H1 (cell line): ENCODE results near the gene KIF21A.

ENCODE experiments used
- CHD2 ChIP-seq: IDR thresholded peaks from 2 replicates; pipeline ENCODE4 v1.6.1; 2012; ENCODE audit warnings: low read length, improper control_type of control experiment
- EGR1 ChIP-seq: IDR thresholded peaks from 2 replicates; pipeline ENCODE4 v1.6.1; 2011; ENCODE audit warnings: low read depth, low read length, borderline replicate concordance
- EP300 ChIP-seq, 2 experiments: IDR thresholded peaks; 1 replicate in 1 of 2; 2 replicates in 1 of 2; pipeline ENCODE4 v1.6.1; 2011 to 2012; ENCODE audit warnings: low read depth in 2 of 2, low read length in 2 of 2, mild to moderate bottlenecking in 2 of 2, borderline replicate concordance in 1 of 2, inconsistent platforms in 1 of 2, moderate library complexity in 1 of 2
- EZH2 ChIP-seq: fragments of 200-600 bp; sonication (generic); IDR thresholded peaks from 2 replicates; pipeline ENCODE4 v1.7.1; 2012; ENCODE audit warnings: low read depth, mild to moderate bottlenecking, moderate library complexity, low read length, inconsistent platforms; ENCODE audit not compliant: severe bottlenecking
- POLR2A ChIP-seq, 2 experiments: IDR thresholded peaks; 1 replicate in 1 of 2; 2 replicates in 1 of 2; pipeline ENCODE4 v1.6.1; 2011; ENCODE audit warnings: low read depth in 2 of 2, low read length in 2 of 2, mild to moderate bottlenecking in 2 of 2; ENCODE audit errors: control extremely low read depth in 1 of 2
- RFX5 ChIP-seq: IDR thresholded peaks from 2 replicates; pipeline ENCODE4 v1.6.1; 2011; ENCODE audit warnings: low read depth, low read length, improper control_type of control experiment, borderline replicate concordance
- RNF2 ChIP-seq: fragments of 200-900, 300-1000 bp; sonication (generic); IDR thresholded peaks from 2 replicates; pipeline ENCODE4 v1.7.1; 2016; ENCODE audit warnings: borderline replicate concordance, low read depth, mild to moderate bottlenecking, antibody characterized with exemption, low read length; ENCODE audit not compliant: poor library complexity, severe bottlenecking; ENCODE audit errors: missing control alignments
- TAF1 ChIP-seq: IDR thresholded peaks from 2 replicates; pipeline ENCODE4 v1.6.1; 2011; ENCODE audit warnings: mild to moderate bottlenecking, low read depth, low read length
- YY1 ChIP-seq: IDR thresholded peaks from 2 replicates; pipeline ENCODE4 v1.6.1; 2011; ENCODE audit warnings: low read depth, mild to moderate bottlenecking, low read length
- TF ChIP-seq, protein P1 (sequence below), 3 experiments: IDR thresholded peaks; 1 replicate in 2 of 3; 2 replicates in 1 of 3; pipeline versions ENCODE4 v1.5.1 to v1.6.1; 2011; ENCODE audit warnings: low read length in 3 of 3, mild to moderate bottlenecking in 3 of 3, inconsistent platforms in 2 of 3, low read depth in 1 of 3, moderate library complexity in 1 of 3; ENCODE audit not compliant: insufficient read depth in 1 of 3; ENCODE audit errors: control extremely low read depth in 1 of 3
- TF ChIP-seq, protein P2 (sequence below): IDR thresholded peaks from 2 replicates; pipeline ENCODE4 v1.6.1; 2011; ENCODE audit warnings: low read length, improper control_type of control experiment
- TF ChIP-seq, protein P3 (sequence below): IDR thresholded peaks from 2 replicates; pipeline ENCODE4 v1.6.1; 2012; ENCODE audit warnings: low read length, inconsistent platforms

DNA sequence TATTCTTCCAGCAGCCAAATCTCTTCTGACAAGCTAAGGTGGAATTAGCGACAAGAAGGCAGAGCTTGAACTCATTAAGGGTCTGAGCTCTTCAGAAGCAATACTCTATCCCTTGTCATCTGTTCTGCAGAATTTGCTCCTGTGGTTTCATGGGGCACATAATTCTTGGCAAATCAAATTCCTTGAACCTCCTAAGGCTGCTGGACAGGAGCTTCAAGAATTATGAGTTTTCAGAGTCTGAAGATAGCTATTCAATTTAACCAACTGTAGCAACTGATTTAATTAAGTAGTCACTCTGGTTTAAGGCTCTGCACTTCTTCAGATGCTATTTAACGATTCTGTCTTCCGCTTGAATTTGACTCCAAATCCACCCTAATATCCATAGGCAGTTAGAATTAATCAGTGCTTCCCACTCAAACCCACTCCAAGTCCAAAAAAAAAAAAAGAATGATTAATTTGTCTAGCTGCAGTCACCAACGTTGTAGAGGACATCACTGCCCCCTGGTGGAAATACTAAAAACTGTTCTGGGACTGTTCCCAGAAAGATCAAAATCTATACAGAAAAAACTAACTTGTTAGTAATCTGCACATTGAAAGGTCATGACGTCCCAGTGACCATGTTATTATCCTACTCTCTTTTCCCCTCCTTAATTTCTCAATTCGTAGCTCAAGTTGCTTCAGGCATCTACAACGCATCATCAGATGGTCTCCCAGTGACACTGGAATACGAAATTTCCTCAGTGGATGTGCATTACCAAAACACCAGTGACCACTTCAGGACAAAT is 169.9 kb downstream of the KIF21A start:
- no peak for TF ChIP-seq EP300 (IDR thresholded peaks at IDR 0.05; ENCODE audit: borderline replicate concordance in 1 of 2, low read depth in 2 of 2, low read length in 2 of 2)
- TF ChIP-seq, protein P1, sequence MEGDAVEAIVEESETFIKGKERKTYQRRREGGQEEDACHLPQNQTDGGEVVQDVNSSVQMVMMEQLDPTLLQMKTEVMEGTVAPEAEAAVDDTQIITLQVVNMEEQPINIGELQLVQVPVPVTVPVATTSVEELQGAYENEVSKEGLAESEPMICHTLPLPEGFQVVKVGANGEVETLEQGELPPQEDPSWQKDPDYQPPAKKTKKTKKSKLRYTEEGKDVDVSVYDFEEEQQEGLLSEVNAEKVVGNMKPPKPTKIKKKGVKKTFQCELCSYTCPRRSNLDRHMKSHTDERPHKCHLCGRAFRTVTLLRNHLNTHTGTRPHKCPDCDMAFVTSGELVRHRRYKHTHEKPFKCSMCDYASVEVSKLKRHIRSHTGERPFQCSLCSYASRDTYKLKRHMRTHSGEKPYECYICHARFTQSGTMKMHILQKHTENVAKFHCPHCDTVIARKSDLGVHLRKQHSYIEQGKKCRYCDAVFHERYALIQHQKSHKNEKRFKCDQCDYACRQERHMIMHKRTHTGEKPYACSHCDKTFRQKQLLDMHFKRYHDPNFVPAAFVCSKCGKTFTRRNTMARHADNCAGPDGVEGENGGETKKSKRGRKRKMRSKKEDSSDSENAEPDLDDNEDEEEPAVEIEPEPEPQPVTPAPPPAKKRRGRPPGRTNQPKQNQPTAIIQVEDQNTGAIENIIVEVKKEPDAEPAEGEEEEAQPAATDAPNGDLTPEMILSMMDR (IDR thresholded peaks at IDR 0.05; ENCODE audit: control extremely low read depth in 1 of 3, insufficient read depth in 1 of 3, low read depth in 1 of 3, low read length in 3 of 3) = peak in 2 of 3 experiments; percentile 51 to 54; a peak in 2 of 4 replicates
- no peak for TF ChIP-seq POLR2A (IDR thresholded peaks at IDR 0.05; ENCODE audit: control extremely low read depth in 1 of 2, low read depth in 2 of 2, low read length in 2 of 2)
- no peak for TF ChIP-seq CHD2
- no peak for TF ChIP-seq TAF1
- no peak for TF ChIP-seq RNF2
- TF ChIP-seq EZH2 = no peak
- TF ChIP-seq, protein P2, sequence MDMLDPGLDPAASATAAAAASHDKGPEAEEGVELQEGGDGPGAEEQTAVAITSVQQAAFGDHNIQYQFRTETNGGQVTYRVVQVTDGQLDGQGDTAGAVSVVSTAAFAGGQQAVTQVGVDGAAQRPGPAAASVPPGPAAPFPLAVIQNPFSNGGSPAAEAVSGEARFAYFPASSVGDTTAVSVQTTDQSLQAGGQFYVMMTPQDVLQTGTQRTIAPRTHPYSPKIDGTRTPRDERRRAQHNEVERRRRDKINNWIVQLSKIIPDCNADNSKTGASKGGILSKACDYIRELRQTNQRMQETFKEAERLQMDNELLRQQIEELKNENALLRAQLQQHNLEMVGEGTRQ = no peak
- no peak for TF ChIP-seq YY1
- TF ChIP-seq EGR1 = no peak
- TF ChIP-seq RFX5 = no peak
- TF ChIP-seq, protein P3, sequence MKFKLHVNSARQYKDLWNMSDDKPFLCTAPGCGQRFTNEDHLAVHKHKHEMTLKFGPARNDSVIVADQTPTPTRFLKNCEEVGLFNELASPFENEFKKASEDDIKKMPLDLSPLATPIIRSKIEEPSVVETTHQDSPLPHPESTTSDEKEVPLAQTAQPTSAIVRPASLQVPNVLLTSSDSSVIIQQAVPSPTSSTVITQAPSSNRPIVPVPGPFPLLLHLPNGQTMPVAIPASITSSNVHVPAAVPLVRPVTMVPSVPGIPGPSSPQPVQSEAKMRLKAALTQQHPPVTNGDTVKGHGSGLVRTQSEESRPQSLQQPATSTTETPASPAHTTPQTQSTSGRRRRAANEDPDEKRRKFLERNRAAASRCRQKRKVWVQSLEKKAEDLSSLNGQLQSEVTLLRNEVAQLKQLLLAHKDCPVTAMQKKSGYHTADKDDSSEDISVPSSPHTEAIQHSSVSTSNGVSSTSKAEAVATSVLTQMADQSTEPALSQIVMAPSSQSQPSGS = no peak
